Tongue (tissue), 2 donors: Measurements from ENCODE around the gene PTPN7. TPM values are rescaled to one million over a fixed set of nuclear protein-coding genes. Genes with fewer than 3 reads are reported as not detected.
A peak's percentile ranks its signal among the peaks of the same experiment; 100 is the strongest.
"Not testable (repeated sequence)": the region's sequence is repeated elsewhere in the genome, so short reads cannot be mapped to it uniquely, and the experiment has no call there.

Source experiments
- DNase-seq: peaks from one replicate; pipeline ENCODE4 v3.0.0-alpha.2; 2015
- total RNA-seq: library from RNA; depleted of rRNA; stranded (reverse); fragments of >200 nt; gene quantifications from one replicate; pipeline ENCODE4 v1.2.3, GENCODE V29; 2014

The PTPN7 gene
- total RNA-seq, 1 donor from 2014 or later, result 1.5 TPM

DNA sequence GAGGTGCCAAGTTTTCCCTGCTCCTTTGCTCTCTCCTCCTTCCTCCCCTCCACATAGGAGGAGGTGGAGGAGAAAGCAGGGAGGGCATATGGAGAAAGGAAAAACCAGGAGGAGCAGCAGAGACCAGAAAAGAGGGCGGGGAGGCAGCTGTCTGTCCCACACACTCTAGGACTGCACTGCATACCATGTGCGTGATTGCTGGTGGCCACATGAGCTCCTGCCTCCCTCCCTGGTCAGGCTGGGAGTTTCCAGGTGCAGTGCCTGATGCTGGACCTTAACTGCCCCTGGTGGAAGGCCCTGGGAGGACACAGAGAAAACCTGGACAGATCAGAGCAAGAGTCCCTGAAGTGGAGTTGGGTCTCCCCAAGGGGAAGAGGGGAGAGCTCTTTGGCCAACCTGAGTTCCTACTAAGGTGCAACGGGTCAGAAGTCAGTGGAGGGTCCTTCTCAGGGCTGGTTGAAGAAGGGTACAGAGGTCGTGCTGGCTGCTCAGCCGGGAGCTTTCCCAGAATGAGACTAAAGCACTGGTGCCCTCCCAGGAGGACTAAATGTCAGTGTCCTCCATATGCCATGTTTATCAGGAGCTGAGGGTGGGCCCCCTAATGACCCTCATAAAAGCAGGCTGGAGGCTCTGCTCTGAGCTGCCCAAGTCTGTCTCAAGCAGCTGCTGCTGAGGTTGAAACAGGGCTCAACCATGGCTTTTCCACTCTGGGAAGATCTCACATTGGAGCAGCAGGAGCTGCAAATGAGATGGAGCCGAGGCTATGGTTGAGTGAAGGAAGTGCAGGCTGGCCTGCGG is 29.7 kb upstream of the PTPN7 start:
- DNase-seq, result no peak

DNA sequence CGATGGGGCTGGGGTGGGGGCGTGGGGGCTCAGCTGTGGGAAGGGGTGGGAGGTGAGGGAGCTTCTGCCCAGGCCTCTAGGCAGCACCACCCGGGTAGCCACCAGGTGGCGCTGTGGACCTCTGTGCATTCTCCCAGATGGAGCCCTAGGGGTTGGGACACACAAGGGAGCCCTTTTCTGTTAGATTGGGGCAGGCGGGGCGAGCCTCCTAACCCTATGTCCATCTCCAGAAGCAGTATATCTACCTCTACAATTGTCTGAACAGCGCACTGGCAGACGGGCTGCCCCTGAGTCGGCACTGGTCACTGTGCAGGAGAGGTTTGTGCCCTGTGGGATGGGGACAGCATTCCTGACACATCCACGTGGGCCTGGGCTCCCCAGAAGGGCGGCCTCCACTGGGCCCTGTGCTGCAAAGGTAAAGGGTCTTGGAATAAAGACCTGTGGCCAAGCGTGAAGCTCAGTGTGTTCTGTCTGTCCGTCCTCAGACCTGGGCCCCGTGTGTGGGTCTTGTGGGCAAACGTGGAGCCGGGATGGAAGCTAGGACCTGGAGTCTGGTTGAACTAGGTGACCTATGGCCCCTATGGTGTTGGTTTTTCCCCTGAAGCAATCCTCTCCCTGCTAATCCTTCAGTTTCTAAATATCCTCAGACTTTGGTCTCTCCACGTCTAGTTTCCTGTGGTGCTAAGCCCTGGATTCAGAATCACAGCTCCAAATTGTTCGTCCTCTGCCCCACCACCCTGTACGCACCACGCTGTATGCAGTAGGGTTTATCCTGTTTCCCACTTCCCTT is 28.8 kb upstream of the PTPN7 start:
- peak; percentile 81 for DNase-seq

DNA sequence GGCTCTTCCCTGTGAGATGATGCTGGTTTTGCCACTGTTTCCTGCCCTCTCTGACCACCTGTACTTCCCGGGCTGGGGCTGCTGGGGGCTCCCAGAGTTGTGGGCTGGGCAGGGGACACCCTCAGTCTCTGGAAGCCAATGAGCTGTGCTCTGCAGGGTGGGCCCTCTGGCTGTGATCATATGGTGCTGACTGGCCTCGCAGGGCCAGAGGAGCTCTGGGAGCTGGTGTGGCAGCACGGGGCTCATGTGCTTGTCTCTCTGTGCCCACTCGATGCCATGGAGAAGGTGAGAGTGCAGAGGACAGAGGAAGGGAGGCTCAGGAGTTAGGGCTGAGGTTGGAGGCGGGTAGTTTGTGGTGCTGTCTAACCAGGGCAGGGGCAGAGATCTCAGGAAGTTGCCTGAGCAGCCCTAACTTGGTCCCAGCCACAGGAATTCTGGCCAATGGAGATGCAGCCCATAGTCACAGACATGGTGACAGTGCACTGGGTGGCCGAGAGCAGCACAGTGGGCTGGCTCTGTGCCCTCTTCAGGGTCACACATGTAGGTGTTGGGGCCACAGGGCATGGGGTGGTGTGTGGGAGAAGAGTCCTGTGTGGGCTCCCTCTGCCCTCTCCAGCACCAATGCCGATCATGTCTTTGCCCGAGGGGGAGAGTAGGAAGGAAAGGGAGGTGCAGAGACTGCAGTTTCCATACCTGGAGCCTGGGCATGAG is 27.4 kb upstream of the PTPN7 start:
- no peak for DNase-seq

DNA sequence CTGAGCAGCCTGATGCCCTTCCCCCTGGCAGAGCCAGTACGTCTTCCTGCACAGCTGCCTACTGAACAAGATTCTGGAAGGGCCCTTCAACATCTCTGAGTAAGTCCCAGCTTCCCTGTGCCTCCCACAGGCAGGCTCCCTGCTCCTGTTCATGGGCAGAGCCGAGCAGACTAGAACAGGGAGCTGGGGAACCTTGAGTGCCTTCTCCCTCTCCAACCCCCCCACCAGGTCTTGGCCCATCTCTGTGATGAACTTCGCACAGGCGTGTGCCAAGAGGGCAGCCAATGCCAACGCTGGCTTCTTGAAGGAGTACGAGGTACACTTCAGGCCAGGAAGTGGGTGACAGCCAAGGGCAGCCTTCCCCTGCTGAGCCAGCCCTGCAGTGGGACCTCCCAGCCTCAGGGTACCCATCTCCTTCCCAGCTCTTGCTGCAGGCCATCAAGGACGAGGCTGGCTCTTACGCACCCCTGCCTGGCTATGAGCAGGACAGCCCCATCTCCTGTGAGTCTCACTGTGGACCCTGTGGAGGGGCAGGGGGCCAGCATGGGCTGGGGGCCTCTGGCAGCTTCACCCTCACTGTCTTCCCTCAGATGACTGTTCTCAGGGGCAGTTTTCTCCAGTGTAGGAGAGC is 26.8 kb upstream of the PTPN7 start:
- no peak for DNase-seq

DNA sequence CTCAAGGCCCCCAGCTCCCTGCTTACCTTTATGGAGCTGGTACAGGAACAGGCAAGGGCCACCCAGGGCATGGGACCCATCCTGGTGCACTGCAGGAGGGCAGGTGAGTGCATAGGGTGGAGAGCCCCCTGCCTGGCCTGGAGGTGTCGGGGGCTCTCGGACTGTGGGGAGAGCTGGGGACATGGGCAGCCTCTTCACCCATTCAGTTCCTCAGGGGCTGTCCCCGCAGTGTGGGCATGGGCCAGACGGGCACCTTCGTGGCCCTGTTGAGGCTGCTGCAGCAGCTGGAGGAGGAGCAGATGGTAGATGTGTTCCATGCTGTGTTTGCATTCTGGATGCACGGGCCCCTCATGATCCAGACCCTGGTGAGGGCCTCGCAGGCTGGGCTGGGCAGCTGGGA is 25.9 kb upstream of the PTPN7 start:
- DNase-seq, result no peak

DNA sequence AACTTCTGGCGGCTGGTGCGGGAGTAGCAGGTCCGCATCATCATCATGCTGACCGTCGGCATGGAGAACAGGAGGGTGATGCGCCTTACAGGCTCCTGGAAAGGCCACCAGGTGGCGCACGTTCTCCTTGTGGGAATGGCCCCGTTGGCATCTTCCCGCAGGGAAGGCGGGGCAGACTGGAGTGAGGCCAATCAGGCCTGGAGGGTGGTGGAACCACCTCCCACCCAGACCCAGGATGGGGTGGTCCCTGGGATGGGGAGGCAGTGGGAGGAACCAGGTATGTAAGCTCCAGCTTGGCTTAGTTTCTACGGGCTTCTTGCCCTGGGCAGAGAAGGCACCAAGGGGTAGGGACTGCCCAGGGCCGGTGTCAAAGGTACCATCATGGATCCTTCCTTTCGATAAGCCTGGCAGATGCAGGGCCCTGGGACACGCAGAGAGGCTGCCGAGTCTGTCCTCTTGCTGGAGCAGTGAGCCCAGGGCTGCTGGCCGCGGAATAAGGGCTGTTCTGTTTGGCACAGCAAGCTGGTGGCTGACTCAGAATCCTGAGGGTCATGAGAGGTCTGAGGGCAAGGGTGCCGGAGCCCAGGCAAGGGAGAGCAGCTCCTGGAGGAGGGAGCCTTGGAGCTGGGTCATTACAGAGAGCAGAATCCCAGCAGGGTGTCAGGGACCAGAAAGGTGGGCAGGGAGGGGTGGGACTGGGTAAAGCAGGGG is 24.5 kb upstream of the PTPN7 start:
- peak; percentile 91 for DNase-seq

DNA sequence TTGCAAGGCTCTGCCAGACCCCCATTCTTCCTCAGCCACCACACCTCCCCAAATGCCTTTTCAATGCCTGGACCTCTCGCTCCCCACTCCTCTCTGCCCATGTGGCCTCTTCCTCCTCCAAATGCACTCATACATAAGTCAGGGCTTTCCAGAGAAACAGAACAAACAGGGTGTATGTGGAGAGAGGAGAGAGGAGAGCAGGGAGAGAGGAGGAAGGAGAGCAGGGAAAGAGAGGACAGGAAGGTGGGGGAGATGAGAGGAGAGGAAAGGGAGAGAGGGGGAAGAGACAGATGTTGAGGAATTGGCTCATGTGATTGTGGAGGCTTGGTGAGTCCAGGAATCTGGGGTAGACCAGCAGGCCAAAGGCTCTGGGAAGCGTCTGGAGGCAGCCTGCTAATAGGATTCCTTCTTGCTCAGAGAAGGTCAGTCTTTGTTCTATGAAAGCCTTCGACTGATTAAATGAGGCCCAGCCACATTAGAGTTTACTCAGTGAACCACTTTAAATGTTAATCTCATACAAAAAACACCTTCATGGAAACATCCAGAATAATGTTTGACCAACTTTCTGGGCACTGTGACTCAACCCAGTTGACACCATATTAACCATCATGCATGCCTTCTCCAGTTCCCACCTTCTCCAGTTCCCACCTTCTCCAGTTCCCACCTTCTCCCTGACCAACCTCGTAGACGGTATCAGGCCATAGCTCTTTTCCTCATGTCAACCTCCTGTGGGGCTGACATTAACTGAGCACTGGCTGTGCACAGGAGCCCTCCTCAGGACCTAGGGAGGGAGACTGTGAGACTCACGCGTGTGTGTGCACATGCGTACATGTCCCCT is 21.9 kb upstream of the PTPN7 start:
- no peak for DNase-seq

DNA sequence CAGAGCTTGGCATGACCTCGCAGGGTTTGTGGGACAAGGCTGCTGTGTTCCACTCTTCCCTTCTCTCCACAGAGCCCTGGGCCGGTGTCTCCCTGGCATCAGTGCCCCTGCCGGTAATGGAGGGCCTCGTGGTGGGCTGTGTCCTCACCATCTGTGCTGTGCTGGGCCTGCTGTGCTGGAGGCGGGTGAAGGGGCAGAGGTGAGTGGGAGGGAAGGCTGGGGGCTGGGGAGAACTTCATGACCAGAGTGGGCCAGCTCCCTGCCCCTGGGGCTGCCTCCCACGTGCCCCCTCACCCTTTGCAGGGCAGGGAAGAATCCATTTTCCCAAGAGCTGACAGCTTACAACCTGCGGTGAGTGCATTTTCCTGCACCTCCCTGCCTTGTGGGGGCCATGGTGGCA is 21.2 kb upstream of the PTPN7 start:
- DNase-seq, result no peak

DNA sequence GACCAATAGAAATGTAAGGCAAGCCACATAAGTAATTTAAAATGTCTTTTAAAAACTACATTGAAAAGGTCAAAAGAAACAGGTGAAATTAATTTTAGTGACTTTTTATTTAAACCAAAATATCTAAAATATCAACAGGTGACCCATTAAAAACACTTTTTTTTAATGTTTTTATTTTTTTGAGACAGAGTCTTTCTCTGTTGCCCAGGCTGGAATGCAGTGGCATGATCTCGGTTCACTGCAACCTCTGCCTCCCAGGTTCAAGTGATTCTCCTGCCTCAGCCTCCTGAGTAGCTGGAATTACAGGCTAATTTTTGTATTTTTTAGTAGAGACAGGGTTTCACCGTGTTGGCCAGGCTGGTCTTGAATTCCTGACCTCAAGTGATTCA is 20.3 kb upstream of the PTPN7 start:
- not testable (repeated sequence) for DNase-seq

DNA sequence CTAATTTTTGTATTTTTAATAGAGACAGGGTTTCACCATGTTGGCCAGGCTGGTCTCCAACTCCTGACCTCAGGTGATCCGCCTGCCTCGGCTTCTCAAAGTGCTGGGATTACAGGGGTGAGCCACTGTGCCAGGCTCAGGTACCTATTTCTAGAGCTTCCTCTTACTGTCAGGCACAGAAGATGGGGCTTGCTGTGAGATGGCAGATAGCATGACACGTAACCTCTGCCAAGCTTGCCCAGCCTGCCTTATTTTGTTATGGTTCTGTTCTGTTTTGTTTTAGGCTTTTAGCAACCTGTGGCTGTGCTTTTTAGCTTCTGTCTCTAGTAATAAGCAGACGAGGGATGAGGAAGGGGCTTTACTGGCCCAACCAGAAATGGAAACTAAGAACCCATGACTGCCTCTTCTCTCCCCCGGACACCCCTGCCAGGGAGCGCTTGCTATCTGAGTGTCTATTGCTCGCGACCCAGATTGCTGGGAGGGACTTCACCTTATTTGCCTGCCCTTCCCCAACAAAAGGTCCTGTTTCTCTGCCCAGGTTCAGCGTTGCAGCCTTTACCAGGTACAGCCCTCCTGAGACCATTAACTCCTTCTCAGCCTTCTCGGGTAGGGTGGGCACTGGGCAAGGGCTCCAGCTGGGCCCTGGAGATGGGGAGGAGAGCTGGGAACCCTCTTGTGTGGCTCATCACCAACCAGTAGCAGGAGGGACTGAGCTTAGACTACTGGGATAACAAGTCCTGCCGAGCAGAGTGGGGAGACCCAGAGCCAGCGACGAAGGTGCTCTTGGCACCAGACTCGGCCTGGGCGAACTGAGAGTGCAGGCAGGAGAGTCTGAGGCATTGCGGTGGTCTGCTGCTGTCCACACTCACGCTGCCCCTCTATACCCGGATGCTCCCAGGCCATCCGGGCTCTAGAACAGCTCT is 19.7 kb upstream of the PTPN7 start:
- no peak for DNase-seq

DNA sequence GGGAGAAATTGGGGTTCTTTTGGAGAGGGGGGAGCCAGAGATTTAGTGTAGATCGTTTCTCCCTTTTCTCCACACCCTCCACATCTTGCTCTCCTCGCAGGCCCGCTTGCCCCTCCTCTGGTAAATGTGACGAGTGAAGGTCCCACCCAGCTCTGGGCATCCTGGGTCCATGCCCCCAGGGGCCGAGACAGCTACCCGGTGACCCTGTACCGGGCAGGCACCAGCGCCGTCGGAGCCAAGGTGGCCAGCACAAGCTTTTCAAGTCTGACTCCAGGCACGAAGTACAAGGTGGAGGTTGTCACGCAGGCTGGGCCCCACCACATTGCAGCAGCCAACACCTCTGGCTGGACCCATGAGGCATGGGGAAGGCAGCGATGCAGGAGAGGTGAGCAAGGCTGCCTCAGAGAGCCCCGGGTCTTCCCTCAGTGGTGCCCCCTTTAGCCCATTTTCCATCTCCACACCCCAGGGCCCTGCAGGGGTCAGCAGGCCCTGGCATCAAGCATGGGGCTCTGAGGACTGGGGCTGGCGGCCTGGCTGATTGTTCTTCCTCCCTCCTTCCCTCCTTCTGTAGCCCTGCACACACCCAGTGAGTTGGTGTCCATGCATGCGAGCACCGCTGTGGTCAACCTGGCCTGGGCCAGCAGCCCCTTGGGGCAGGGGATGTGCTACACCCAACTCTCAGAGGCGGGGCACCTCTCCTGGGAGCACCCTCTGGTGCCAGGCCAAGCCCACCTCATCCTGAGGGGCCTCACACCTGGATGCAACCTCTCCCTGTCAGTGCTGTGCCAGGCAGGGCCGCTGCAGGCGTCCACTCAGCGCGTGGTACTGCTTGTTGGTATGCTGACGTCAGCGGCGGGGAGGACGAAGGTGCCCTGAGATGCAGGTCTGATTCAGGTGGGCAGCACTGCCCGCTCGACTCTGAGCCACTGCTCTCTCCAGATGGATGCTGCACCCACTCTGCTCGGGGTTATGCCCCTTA is 16.8 kb upstream of the PTPN7 start:
- no peak for DNase-seq

DNA sequence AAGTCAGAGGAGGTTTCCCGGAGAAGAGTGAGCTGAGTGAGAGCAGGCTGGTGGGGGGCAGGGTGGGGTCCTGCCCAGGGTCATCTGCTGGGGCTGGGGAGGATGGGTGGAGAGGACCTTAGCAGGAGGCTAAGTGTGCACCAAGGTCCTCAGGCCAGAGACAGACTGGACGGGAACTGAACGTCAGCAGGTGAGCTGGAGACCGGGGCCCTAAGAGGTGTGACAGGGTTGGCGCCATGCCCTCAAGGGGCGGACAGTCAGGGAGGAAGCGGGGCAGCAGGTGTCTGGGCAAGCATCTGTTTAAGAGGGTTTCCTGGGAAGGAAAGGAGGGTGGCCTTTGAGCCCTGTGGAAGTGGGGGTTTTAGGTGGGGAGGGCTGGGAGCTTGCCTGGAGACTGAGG is 13.6 kb upstream of the PTPN7 start:
- DNase-seq, result no peak

DNA sequence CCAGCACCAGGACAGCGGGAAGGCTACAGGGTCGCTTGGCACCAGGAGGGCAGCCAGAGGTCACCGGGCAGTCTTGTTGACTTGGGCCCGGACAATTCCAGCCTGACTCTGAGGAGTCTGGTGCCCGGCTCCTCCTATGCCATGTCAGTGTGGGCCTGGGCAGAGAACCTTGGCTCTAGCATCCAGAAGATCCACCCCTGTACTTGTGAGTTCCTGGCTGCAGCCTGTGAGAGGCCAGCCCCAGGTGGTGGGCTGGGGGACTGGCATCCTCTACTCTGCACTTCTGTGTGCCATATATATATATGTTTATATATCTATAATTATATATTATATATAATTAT is 11.6 kb upstream of the PTPN7 start:
- no peak for DNase-seq

DNA sequence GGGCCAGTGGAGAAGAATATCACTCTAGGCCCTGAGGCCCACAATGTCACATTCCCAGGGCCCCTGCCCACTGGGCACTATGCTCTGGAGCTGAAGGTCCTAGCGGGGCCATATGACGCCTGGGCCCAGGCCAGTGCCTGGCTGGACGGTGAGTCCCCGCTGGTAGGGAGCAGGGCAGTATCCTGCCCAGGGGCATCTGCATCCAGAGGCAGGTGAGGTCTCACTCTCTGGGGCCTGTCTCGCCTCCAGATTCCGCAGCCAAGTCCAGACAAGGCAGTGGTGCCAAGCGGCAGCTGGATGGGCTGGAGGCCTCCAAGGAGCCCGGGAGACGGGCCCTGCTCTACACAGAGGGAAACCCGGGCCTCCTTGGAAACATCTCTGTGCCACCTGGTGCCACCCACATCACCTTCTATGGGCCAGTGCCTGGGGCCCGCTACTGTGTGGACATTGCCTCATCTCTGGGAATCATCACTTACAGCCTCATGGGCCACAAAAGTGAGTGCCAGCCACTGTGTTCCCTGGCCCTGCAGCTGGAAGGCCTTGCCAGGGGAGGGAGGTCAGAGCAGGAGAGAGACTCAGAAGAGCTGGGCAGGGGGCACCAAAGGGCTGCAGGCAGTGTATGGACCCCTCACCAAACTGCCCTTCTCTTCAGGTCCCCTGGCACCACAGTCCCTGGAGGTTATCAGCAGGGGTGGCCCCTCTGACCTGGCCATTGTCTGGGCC is 11.1 kb upstream of the PTPN7 start:
- DNase-seq, result no peak

DNA sequence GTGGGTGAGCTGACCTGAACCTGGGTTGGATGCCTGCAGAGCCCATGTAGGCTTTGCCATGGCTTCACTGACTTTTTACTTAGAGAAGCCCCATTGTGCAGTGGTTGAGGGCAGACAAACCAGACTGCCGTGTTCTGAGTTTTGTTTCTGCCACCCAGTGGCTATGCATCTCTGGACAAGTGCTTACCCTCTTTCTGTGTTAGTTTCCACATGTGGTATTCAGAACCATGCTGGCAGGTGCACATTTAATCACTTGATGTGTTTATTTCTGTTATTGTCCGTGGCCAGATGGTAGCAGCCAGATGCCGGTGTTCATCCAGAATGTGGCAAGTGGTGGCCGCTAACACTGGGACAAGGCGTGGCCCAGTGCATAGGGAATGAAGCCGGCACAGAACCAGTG is 10.3 kb upstream of the PTPN7 start:
- no peak for DNase-seq

DNA sequence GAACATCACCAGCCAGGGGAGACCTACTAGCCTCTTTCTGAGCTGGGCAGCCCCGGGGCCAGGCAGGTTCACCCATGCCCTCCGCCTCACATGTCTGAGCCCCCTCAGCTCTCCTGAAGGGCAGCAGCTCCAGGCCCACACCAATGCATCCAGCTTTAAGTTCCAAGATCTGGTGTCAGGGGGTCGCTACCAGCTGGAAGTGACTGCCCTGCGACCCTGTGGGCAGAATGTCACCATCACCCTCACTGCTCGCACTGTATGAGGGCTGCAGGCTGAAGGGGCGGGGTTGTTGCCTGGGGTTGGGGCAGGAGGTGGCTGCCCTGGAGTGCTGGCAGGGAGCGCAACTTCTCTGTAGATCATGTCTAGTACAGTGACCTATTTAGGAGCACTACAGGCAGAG is 8.5 kb upstream of the PTPN7 start:
- DNase-seq, result no peak

DNA sequence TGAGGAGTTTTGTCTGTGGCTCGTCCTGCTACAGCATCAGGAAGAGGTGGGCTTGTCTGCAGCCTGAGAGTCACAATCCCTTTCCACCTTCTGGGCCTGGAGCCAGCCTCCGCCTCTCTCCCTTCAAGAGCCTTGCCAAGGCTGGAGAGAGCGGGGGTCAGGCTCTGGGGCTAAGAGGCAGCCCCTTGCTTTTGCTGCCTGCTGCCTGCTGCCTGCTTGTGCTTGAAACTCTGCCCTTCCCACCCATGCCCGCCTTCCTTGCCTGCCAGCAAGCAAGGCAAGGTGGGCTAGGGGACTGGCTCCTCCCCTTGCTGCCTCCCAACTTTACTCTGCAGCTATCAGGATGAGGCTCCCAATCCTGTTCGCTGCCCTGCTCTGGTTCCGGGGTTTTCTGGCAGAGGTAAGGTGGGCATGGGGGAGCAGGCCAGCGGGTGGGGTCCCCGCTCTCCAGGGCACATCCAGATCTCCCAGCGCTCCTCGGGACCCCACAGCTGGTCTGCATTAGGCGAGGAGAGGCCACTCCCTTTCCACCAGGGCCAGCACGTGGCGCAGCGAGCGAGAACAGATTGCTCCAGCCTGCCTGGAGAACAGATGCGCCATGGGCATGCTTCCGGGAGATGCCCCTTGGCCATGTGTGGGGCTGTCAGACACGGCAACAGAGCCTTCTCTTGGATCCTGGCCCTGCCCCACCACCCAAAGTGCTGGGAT is 7.5 kb upstream of the PTPN7 start:
- DNase-seq, result peak; percentile 88
